HG03025 (cell line): Measurements from ENCODE around the gene CRIP1.
A peak's percentile ranks its signal among the peaks of the same experiment; 100 is the strongest.

Experiments
- ATAC-seq: cut with Tn5 transposase; IDR thresholded peaks from one replicate; pipeline ENCODE4 v1.9.1; 2021; ENCODE audit warnings: mild to moderate bottlenecking, moderate library complexity; ENCODE audit not compliant: unreplicated experiment, low FRiP score

Gene CRIP1

DNA sequence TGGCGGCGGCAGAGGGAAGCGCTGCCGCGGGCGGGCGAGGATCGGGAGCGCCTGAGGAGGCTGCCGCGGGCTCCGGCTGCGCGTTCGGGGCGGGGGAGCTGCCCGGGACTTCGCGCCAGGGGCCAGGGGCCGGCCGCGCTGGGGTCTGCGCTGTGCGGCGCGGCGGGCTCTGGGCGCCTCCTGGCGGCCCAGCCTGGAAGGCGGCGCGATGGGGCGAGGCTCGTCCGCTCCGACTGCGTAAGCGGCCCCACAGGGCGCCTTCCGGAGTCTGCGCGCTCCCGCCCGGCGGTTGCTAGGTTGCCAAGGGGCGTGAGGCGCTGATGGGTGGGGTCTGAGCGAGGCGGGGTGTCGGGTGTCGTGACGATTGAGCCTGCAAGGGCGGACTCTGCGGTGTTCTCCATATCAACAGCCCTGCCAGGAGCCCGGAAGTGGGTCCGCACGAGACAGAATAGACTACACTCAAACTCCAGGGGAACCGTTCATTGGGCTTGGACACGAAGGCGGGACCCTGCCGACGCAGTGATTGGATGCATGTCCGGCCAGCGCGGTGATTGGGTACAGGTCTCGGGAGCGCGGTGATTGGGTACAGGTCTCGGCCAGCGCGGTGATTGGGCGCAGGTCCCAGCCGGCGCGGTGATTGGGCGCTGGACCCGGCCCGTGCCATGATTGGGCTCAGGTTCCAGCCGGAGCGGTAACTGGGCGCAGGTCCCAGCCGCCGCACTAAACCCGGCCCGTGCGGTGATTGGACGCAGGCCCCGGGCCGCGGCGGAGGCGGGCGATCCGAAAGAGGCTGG, 4.1 kb downstream of the CRIP1 start, which contains the start of gene TEDC1:
TEDC1 (plus strand) TSS at position 675 of the 794 bp plus-strand sequence. CDS start 130 bp downstream, outside the sequence.
- ATAC-seq, result peak; percentile 60

GRCh38 chr14:105491366-105491973, 4.8 kb downstream of the CRIP1 start:
- ATAC-seq, result no peak

GRCh38 chr14:105492031-105492970, 5.6 kb downstream of the CRIP1 start:
- ATAC-seq, result no peak

DNA sequence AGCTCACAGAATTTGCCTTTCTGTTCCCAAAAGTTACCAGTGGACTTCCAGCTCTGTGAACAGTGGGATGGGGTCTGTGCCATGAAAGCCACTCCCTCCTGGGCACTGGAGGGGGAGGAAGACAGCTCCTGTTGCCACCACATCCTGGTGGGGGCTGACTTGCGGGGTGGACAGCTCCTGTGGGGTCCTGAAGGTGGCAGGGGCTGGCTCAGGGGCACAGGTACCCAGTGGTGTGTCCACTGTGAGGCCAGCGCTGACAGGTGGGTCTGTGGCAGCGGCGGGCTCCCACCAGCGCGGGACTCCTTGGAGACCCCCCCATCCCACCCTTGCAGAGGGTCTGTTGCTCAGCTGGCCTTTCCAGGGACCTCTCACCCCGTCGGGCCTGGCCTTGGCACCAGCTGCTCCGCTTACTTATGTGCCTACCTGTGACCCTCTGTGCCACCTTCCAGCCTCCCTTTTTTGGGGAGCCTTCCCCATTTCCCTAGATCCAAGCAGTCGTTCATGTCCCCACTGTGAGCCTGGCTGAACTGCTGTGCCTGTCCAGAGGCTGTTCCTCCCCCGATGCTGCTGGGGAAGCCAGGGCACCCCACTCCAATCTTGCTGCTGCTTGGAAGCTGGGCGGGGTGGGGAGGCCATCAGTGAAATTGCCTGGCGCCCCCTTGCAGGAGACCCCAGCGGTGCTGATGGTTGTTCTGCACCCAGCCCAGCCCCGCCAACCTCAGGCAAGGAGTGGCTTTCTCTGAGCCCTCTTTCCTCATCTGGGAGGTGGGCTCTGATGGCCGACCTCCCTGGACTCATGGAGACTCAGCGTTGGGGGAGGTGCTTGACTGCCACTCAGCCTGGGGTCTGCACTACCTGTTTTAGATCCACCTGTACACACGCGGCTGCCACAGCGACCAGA, 6.5 kb downstream of the CRIP1 start:
- ATAC-seq, result no peak

DNA sequence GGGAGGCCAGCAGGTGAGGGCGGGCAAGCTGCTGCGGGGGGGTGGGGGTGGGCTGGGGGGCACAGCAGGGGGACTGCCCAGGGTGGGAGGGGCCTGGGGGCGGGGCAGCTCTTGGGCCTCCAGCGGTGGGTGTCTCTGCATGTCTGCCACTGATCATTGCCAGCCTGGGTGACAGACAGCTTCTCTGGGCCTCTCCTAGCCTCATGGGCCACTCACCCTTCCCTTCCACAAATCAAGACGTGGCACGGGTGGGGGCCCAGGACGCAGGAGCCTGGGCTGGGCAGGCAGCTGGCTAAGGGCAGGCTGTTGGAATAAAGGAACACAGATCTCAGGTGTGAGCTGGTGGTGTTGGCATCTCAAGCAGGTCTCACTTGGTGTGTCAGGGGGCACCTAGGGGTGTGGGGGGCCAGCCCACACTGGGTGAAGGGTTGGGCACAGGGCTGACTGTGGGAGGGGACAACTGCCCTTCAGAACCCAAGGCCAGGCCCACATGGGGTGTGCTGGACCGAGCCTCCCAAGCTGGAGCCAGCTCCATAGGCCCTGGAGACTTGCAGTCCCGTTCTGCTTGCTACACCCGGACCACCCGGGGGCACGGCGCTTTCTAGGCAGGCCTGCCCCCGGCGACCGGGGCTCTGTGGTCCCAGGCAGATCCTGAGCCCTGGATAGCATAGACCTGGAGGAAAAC, 7.4 kb downstream of the CRIP1 start:
- no peak for ATAC-seq

DNA sequence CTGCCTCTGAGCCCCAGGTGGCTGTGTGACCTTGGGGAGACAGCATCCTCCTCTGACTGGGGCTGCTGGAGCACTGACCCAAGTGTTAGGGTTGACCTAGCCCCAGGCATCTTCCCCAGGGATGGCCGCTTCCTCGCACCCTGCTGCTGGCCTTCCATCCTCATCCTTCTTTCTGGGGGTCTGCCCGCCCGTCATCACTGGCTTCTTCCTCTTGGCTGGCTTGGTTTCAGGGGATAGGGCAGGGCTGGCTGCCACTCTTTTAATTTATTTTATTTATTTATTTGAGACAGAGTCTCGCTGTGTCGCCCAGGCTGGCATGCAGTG, 7.9 kb downstream of the CRIP1 start:
- ATAC-seq, result no peak

GRCh38 chr14:105495101-105495989, 8.7 kb downstream of the CRIP1 start:
- no peak for ATAC-seq

GRCh38 chr14:105495990-105496830, 9.5 kb downstream of the CRIP1 start:
- ATAC-seq, result no peak

GRCh38 chr14:105496831-105497591, 10.3 kb downstream of the CRIP1 start:
- no peak for ATAC-seq

GRCh38 chr14:105497671-105498429, 11.2 kb downstream of the CRIP1 start:
- ATAC-seq, result no peak

- ATAC-seq, result no peak
Measured at GRCh38 chr14:105498430-105499255, 12.0 kb downstream of the CRIP1 start.

DNA sequence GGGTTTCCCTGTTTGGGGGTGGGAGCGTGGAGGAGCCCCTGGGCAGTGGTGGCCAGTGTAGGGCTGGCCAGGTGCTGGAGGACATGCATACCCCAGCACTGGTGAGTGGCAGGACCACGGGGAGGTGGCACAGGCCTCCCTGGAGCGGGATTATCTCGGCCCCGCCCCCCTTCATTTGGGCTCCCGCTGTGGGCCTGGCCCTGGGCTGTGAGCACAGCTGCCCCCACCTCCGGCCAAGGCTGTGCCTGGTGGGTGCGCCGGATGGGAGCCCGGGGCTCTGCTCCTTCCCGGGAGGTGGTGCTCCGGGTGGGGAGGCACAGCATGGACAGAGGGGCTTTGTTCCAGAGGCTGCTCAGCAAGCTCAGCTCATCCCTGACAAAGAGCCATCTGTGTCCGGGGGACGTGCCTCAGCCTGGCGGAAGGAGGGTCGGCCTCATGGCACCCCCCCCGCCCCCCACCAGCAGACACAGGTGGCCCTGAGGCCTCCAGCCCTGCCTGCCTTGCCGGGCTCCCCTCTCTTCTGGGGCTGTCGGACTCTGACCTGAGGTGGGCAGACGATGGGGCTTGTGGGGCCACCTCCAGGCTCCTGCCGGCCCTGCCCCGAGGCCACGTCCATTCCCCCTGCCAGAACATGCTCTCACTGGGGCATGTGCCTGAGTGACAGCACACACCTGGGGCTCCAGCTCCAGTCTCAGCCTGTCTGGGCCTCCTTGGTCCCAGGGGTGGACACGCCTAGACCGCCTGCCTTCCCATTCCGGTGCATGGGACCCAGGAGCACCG, 12.8 kb downstream of the CRIP1 start:
- no peak for ATAC-seq

- ATAC-seq, result no peak
Measured at GRCh38 chr14:105500036-105500725, 13.5 kb downstream of the CRIP1 start.

DNA sequence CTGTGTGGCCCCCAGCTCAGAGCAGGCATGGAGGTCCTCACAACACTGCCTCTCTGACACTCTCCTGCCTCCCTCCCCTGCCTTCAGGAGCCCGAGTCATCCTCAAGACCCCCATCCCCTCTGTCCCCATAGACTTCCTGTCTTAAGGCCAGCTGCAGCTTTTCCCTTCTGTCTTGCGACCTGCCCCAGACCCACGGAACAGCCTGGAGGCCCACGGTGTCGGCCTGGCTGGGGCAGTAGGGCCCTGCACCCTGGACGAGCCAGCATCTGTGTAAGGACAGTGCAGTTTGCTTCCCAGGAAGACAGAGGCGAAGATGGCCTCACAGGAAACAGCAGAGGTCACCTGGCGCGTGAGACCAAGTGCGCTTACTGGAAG, 14.0 kb downstream of the CRIP1 start:
- ATAC-seq, result no peak
